ENCODE results near the gene C19orf47.

DNA sequence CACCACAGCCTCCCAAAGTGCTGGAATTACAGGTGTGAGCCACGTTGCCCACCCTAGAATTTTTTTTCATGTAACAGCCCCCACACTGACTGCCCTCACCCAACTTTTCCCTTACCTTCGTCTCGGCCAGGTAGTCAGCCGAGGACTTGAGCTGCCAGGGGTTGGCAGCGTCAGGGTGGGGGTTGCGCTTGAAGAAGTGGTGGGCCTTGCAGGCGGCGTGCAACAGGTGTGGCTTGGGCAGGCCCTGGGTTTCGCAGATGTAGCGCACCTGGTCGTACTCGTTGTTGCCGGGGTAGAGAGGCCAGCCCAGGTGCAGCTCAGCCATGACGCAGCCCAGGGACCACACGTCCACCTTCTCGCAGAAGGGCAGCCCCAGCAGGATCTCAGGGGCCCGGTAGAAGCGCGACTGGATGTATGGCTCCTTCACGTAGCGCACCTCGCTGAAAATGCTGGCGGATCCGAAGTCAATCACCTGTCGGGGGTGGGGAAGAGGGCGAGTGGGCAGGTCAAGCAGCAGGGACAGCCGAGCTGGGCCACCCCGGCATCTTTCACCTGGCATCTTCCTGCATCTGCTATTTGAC is 35.6 kb upstream of the C19orf47 start:
- no peak for TF ChIP-seq POLR2A (IDR thresholded peaks at IDR 0.05)
- TF ChIP-seq, protein P1, sequence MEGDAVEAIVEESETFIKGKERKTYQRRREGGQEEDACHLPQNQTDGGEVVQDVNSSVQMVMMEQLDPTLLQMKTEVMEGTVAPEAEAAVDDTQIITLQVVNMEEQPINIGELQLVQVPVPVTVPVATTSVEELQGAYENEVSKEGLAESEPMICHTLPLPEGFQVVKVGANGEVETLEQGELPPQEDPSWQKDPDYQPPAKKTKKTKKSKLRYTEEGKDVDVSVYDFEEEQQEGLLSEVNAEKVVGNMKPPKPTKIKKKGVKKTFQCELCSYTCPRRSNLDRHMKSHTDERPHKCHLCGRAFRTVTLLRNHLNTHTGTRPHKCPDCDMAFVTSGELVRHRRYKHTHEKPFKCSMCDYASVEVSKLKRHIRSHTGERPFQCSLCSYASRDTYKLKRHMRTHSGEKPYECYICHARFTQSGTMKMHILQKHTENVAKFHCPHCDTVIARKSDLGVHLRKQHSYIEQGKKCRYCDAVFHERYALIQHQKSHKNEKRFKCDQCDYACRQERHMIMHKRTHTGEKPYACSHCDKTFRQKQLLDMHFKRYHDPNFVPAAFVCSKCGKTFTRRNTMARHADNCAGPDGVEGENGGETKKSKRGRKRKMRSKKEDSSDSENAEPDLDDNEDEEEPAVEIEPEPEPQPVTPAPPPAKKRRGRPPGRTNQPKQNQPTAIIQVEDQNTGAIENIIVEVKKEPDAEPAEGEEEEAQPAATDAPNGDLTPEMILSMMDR (IDR thresholded peaks at IDR 0.05 in 8 of 11, conservative IDR thresholded peaks at IDR 0.05 in 3 of 11) = no peak
- TF ChIP-seq POLR2AphosphoS5 (IDR thresholded peaks at IDR 0.05) = peak in 1 of 3 donors; percentile 25
